Measurements from ENCODE around the gene PIGN. TPM values are rescaled to one million over a fixed set of nuclear protein-coding genes. Genes with fewer than 3 reads are reported as not detected.

PIGN gene
- total RNA-seq, 4 donors from 2014 or later, result 10.5 to 32.4 (median 17.3) TPM

DNA sequence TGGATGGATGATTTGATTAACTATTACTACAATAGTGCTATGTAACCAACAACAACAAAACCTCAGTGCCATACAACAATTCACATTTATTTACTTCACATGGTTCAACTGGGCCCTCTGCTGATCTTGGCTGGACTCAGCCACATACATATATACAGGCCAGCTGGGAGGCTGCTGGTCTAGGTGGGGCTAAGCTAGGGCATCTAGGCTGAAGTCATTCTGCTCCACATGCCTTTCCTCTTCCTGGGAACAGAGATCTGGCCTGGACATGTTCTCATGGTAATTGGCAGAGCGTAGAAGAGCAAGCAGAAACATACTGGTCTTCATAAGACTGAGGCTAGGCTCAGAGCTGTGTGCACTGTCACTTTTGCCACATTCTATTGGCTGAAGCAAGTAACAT is 191.2 kb downstream of the PIGN start:
- Histone ChIP-seq H3K4me3 (no peak overlapping the region), H3K9me3 (no peaks in the 10 kb centered on the region), H3K27me3 (no peaks in the 10 kb centered on the region), H3K36me3 (no peaks in the 10 kb centered on the region), H3K27ac (no peak overlapping the region), H3K4me1 (peaks cover 3 to 13% (median 4%) of the 10 kb centered on the region in 3 donors)
- WGBS, 2 donors (ENCODE audit: low coverage in 1 of 2), result 100% methylated on average over 1 of the region's 1 CpG; no CpG with 5 or more reads in 1 of the 2 donors
- ATAC-seq, result no peak
- TF ChIP-seq POLR2AphosphoS5 (IDR thresholded peaks at IDR 0.05) (no peak), EP300 (IDR thresholded peaks at IDR 0.05) (no peak), POLR2A (IDR thresholded peaks at IDR 0.05) (no peak)
- TF ChIP-seq, protein P1, sequence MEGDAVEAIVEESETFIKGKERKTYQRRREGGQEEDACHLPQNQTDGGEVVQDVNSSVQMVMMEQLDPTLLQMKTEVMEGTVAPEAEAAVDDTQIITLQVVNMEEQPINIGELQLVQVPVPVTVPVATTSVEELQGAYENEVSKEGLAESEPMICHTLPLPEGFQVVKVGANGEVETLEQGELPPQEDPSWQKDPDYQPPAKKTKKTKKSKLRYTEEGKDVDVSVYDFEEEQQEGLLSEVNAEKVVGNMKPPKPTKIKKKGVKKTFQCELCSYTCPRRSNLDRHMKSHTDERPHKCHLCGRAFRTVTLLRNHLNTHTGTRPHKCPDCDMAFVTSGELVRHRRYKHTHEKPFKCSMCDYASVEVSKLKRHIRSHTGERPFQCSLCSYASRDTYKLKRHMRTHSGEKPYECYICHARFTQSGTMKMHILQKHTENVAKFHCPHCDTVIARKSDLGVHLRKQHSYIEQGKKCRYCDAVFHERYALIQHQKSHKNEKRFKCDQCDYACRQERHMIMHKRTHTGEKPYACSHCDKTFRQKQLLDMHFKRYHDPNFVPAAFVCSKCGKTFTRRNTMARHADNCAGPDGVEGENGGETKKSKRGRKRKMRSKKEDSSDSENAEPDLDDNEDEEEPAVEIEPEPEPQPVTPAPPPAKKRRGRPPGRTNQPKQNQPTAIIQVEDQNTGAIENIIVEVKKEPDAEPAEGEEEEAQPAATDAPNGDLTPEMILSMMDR (IDR thresholded peaks at IDR 0.05), result no peak

DNA sequence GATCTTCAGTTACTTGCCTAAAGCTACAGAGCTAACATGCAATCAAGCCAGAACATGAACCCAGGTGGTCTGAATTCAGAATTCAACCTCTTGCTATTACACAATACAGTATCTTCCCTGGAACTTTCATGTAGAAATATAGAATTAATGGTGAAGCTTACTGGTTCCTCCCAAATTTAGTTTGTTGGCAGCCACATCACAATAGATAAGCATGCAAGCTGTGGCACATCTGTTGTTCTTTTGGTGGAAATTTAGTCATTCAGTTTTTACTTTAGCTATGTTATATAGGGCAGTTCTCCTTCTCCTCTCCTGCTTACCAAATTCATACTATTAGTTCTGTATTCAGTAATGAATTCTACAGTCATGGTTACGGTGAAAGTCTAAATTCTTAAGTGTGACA is 193.0 kb downstream of the PIGN start:
- no peaks in the 10 kb centered on the region for H3K27me3 ChIP-seq
- no peaks in the 10 kb centered on the region for H3K36me3 ChIP-seq
- no peak for ATAC-seq
- WGBS, 2 donors (ENCODE audit: low coverage in 1 of 2), result 100% methylated on average over 1 of the region's 1 CpG
- H3K9me3 ChIP-seq, result no peaks in the 10 kb centered on the region
- H3K4me1 ChIP-seq, result peaks cover 3 to 13% (median 4%) of the 10 kb centered on the region in 3 donors
- no peak for TF ChIP-seq POLR2AphosphoS5 (IDR thresholded peaks at IDR 0.05)
- TF ChIP-seq EP300 (IDR thresholded peaks at IDR 0.05), result no peak
- TF ChIP-seq, protein P1 (IDR thresholded peaks at IDR 0.05), result no peak
- no peak for TF ChIP-seq POLR2A (IDR thresholded peaks at IDR 0.05)
- H3K27ac ChIP-seq, result no peak overlapping the region
- no peak overlapping the region for H3K4me3 ChIP-seq

DNA sequence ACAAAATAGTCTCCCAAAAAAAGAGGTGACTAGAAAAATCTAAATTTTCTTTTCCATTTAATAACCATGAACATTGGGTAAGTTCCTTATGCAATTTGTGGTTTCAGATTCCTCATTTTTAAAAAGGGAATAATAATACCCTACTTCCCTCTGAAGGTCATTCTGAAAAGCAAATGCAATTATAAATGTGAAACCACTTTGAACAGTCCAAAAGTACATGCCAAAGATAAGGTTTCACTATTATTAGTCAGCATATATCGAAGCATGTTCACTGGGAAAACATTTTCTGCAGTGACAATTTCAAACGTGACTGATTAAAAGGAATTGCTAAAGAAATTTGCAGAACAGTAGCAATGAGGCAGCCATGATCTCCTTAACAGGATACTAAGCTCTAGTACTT is 193.9 kb downstream of the PIGN start:
- no peak overlapping the region for H3K27ac ChIP-seq
- H3K27me3 ChIP-seq, result no peaks in the 10 kb centered on the region
- WGBS, 2 donors (ENCODE audit: low coverage in 1 of 2), result 0 to 14% methylated on average over 2 of the region's 2 CpGs
- H3K9me3 ChIP-seq, result no peaks in the 10 kb centered on the region
- TF ChIP-seq, protein P1 (IDR thresholded peaks at IDR 0.05), result no peak
- TF ChIP-seq POLR2A (IDR thresholded peaks at IDR 0.05) (no peak), EP300 (IDR thresholded peaks at IDR 0.05) (no peak), POLR2AphosphoS5 (IDR thresholded peaks at IDR 0.05) (no peak)
- H3K4me1 ChIP-seq, result peaks cover 3 to 13% (median 4%) of the 10 kb centered on the region in 3 donors
- ATAC-seq, result no peak
- no peak overlapping the region for H3K4me3 ChIP-seq
- no peaks in the 10 kb centered on the region for H3K36me3 ChIP-seq

DNA sequence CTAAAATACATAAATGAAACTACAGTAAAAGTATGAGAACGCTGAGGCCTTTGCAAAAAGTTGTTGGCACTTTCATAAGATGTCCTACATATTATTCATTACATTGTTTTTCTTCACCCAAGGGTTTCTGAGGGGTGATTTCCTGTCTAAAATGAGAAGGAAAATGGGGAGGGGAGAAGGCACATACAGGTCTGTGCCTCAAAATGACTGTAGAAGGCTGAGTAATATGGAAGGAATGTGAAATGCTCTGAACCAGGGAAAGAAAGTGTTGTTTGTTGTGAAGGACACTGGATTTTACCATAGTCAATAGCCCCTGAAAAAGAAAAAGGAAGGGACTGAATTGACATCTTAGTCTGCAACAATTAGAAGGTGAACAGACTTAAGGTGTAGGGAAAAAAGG is 194.6 kb downstream of the PIGN start:
- Histone ChIP-seq H3K36me3 (no peaks in the 10 kb centered on the region), H3K27me3 (no peaks in the 10 kb centered on the region), H3K4me1 (peaks cover 3 to 13% (median 4%) of the 10 kb centered on the region in 3 donors), H3K27ac (no peak overlapping the region), H3K9me3 (no peaks in the 10 kb centered on the region), H3K4me3 (no peak overlapping the region)
- TF ChIP-seq EP300 (IDR thresholded peaks at IDR 0.05) (no peak), POLR2AphosphoS5 (IDR thresholded peaks at IDR 0.05) (no peak), POLR2A (IDR thresholded peaks at IDR 0.05) (no peak)
- TF ChIP-seq, protein P1 (IDR thresholded peaks at IDR 0.05), result no peak
- 47 to 60% methylated on average over 1 of the region's 1 CpG for WGBS, 2 donors (ENCODE audit: low coverage in 1 of 2)
- ATAC-seq, result no peak

DNA sequence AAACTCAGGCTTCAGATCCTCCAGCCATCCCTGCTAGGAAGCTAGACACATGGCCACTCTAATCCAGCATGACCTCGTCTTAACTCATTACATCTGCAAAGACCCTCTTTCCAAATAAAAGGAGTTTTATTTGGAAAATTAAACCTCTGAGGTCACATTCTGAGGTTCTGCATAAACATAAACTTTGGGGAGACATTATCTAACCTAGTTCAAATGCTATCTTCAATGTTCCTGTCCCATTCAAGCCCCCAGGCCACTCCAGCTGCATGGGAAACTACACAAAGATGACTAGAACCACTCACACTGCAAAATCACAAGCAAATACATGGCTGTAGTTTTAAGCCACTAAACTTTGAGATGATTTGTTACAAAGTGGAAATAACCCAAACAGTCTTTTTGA is 195.0 kb downstream of the PIGN start:
- Histone ChIP-seq H3K9me3 (no peaks in the 10 kb centered on the region), H3K4me1 (peaks cover 3 to 13% (median 4%) of the 10 kb centered on the region in 3 donors), H3K27me3 (no peaks in the 10 kb centered on the region), H3K36me3 (no peaks in the 10 kb centered on the region), H3K27ac (no peak overlapping the region), H3K4me3 (no peak overlapping the region)
- no peak for ATAC-seq
- no peak for TF ChIP-seq POLR2AphosphoS5 (IDR thresholded peaks at IDR 0.05)
- TF ChIP-seq EP300 (IDR thresholded peaks at IDR 0.05), result no peak
- no peak for TF ChIP-seq POLR2A (IDR thresholded peaks at IDR 0.05)
- TF ChIP-seq, protein P1 (IDR thresholded peaks at IDR 0.05), result no peak
- 90 to 100% methylated on average over 1 of the region's 1 CpG for WGBS, 2 donors (ENCODE audit: low coverage in 1 of 2)
